ENCODE measurements around the gene LRRC27. TPM values are rescaled to one million over a fixed set of nuclear protein-coding genes. Genes with fewer than 3 reads are reported as not detected.

Gene LRRC27
- total RNA-seq, 1 donor from 2014 or later, result 3.1 TPM

DNA sequence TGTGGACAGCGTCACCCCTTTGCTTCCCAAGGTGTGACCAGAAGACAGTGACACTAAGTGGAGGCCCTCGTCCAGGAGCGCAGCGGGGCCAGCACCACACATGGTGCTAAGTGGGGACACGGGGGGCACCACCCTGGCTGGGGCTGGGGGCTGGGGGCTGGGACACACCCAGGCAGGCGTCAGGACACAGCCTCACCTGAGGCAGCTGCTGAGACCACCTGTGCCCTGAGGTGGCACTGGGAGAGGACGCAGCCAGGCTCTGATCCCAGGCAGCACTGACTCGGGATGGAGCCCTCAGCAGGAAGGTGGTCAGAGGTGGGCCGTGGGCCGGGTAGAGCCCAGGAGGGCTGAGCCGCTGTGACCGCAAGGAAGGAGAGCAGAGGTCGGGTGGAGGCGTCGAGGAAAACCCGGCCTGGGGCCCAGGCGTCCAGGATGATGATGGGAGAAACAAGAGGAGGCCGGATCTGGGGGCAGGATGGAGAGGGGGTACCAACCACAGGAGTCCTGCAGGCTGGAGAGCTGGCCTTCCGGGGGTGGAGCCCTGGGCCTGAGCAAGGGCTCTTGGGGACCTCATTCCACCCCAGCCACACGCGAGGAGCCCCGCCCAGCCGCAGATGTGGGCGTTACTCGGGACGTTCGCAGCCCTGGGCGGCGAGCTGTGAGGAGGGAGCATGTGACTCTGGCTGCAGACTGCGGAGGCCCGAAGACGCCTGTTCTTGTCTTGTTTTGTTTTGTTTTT, 22.5 kb downstream of the LRRC27 start:
- intact Hi-C loops (cut with micrococcal nuclease), result no loop called here

- intact Hi-C loops (cut with micrococcal nuclease), result no loop called here
Measured at GRCh38 chr10:132355297-132355696, 23.3 kb downstream of the LRRC27 start.

DNA sequence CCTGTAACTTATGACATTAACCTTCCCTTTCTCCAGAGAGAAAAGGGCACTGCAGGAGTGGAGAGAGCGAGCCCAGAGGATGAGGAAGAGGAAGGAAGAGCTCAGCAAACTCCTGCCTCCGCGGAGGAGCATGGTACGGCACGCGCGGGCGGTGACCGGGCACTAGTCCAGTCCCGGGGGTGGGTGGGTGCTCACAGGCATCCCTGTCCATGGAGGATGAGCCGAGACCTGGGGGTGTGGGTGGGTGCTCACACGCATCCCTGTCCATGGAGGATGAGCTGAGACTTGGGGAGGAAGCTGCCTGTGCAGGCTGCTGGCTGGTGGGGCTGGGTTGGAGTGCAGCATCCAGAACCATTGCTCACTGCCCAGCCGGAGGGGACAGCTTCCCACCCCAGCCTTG, 23.8 kb downstream of the LRRC27 start:
- intact Hi-C loops (cut with micrococcal nuclease), result no loop called here

DNA sequence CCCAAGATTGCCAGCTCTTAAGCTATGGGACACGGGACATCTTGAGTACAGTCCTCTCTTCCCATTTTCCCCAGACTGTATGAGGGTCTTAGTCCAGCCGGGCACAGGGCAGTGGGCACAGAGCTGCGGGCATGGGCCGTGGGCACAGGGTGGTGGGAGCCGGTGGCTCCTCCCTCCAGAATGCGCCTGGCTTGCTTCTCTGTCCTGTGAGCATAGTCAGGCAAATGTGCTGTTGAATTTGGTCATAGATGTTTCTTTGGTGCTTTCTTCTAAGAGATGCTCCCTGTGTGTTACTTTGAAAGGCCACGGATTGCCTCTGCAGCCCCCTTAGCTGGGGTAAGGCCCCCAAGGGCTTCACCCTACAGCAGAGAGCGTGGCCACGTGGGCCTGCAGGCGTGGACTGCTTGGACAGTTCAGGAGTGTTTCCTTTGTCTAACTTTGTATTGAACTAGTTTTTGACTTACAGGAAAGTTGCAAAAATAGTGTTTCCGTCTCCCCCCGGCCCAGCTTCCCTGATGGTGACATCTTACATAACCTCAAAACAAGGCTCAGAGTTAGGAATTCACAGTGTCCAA, 24.7 kb downstream of the LRRC27 start:
- intact Hi-C loops (cut with micrococcal nuclease), result no loop called here

- intact Hi-C loops (cut with micrococcal nuclease), result no loop called here
Measured at GRCh38 chr10:132357286-132358058, 25.5 kb downstream of the LRRC27 start.

GRCh38 chr10:132359305-132360040, 27.5 kb downstream of the LRRC27 start:
- intact Hi-C loops (cut with micrococcal nuclease), result no loop called here

DNA sequence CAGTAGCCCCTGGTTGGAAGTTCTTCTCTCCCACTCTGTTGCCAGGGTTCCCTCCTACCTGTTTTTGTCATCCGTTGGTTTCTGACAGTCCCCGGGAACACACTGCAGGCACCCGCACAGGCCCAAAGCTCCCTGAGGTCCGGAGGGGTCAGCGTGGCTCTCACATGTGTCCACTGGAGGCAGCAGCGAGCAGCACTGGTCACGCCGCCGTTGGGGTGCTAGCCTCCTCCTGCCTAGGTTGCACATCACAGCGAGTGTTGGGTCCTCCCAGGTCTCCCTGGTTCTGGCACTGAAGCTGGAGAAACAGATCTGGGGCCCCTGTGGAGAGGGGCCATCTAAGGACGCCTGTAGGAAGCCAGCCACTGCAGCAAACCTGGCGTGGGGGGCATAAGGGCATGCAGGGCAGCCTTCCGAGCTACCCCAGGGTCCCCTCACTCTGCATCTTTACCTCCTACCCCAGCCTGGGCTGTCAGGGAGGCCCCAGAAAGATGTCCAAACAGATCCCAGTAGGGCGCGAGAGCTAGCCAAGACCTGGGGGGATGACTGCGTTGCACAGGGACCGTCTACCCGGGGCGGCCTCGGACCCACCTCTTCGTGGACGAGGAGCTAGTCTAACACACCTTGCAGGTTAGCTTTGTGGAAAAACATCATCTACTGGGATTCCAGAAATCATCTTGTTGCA, 28.9 kb downstream of the LRRC27 start:
- intact Hi-C loops (cut with micrococcal nuclease), result no loop called here

DNA sequence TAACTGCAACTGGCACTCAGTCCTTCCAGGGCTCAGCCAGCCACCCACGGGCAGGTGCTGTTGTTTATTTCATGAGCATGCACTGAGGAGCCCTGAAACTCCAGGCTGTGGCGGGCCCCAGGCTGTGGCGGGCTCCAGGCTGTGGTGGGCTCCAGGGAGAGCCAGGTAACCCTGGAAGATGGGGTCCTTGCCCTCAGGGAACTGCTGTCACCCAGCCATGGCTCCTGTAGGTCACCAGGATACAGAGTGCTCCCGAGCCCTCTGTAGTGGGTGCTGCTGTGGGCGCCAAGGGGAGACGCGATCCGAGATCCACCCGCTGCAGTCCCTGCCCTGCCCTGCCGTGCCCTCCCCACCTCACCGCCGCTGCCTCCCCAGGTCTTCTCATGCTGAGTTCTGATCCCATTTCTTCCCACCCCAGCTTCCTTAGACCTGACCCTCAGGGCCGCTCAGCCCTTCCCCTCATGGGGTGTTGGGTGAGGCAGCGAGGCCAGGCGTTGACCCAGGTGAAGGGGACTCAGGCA, 29.6 kb downstream of the LRRC27 start:
- intact Hi-C loops (cut with micrococcal nuclease), result no loop called here

DNA sequence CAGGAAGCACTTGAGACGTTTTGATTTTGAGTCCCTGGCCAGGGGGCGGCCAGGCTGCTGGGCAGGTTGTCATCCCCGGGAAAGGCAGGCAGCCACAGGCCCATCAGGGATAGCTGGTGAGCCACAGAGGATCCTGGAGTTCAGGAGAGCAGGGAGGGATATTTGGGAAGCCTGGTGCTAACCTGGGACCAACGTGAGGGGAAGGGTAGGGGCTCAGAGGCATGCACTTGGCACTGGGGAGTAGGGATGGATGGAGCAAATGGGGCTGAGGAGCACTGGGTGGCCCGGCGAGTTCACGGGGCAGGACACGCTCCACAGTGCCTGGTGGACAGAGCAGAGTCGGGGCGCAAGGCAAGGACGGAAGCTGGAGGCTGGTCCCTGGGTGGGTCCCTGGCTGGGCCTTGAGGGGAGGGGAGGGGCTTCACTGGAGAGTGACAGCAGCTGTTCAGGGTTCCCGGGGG, 30.2 kb downstream of the LRRC27 start:
- intact Hi-C loops (cut with micrococcal nuclease), result no loop called here

- intact Hi-C loops (cut with micrococcal nuclease), result no loop called here
Measured at GRCh38 chr10:132363376-132363775, 31.4 kb downstream of the LRRC27 start.

DNA sequence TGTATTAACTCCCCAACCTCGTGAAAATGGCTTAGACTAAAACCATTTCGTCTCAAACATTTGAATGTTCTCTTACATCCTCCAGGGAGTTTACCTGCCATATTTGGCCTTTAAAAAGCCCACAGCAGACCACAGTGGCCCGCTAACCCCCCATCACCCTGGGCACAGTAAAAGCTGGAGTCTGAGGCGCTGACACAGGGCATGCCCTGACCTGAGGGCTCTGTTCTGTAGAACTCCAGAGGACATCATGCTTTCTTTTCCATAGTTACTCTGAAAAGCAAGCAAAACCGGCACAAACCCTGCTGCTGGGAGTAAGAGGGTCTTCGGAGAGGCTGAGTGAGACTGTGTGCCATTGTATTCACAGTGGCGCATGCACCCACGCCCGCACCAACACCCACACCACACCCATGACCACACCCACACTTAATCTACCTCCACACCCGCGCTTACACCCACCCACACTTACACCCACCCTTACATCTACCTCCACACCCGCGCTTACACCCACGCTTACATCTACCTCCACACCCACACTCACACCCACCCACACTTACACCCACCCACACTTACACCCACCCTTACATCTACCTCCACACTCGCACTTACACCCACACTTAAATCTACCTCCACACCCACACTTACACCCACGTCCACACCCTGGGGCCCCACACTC, 32.1 kb downstream of the LRRC27 start:
- intact Hi-C loops (cut with micrococcal nuclease), result no loop called here

GRCh38 chr10:132364594-132364970, 32.6 kb downstream of the LRRC27 start:
- intact Hi-C loops (cut with micrococcal nuclease), result no loop called here

- intact Hi-C loops (cut with micrococcal nuclease), result no loop called here
Measured at GRCh38 chr10:132365102-132365501, 33.1 kb downstream of the LRRC27 start.

DNA sequence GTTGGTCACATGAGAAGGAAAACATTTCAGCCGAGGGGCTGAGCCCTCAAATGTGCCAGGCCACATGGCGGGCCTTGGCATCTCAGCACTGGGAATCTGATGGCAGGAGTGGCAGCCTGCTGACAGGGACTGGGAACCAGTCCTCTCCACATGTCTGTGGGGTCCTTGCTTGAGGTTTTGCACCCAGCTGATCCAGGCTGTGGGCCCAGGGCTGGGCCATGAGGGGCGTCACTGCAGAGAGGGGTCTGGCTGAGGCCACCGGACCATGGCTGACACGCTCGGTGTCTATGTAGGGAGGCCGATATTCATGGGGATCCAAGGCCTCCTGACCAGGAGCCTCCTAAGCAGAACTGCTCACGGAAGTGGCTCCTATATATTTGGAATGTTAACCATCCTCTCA, 34.0 kb downstream of the LRRC27 start:
- intact Hi-C loops (cut with micrococcal nuclease), result no loop called here

DNA sequence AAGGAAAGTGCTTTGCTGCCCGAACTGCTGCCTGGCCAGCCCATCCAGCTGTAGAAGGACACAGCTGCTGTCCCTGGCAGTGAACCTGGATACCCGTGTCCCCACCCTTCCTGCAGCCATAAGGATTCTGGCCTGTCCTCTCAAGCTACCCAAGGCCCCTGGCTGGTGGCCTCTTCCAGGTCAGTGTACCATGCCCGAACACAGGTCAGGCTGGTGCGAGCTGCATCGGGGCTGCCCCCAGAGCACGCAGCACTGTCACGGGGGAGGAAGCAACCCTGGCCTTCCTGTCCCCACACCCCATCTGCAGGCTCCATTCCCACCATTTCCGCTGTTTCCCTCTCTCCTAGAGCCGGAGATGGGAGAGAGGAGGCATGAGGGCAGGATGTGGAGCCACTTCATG, 34.5 kb downstream of the LRRC27 start:
- intact Hi-C loops (cut with micrococcal nuclease), result no loop called here

- intact Hi-C loops (cut with micrococcal nuclease), result no loop called here
Measured at GRCh38 chr10:132368391-132368790, 36.4 kb downstream of the LRRC27 start.

DNA sequence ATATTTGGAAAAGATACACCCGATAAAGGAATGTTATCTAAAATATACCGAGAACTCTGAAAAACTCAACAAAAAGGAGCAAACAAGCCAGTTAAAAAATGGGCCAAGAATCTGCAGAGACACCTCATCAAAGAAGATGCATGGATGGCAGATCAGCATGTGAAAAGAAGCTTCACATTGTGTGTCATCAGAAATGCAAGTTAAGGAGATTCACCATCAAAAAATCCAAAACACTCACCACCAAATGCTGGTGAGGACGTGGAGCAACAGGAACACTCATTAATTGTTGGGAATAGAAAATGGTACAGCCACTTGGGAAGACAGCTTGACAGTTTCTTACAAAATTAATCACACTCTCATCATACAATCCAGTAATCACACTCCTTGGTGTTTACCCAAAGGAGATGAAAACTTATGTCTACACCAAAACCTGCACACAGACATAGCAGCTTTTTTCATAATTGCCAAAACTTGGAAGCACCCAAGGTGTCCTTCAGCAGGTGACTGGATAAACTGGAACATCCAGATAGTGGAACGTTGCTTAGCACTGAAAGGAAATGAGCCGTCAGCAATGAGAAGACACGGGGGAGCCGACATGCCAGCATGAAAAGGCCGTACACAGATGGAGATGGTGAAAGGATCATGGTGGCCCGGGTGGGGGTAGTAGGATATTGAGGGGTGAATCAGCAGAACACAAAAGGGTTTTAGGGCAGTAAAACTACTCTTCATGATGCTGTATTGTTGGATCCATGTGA, 37.1 kb downstream of the LRRC27 start:
- intact Hi-C loops (cut with micrococcal nuclease), result no loop called here

GRCh38 chr10:132369636-132370185, 37.7 kb downstream of the LRRC27 start:
- intact Hi-C loops (cut with micrococcal nuclease), result no loop called here
